ENCODE measurements around the gene TLCD3B. TPM values are rescaled to one million over a fixed set of nuclear protein-coding genes. Genes with fewer than 3 reads are reported as not detected.
"Not testable (repeated sequence)": the region's sequence is repeated elsewhere in the genome, so short reads cannot be mapped to it uniquely, and the experiment has no call there.

Gene TLCD3B
- total and polyA plus RNA-seq, 5 donors from 2014 or later = not detected

GRCh38 chr16:30023586-30023985, 7.5 kb downstream of the TLCD3B start:
- Mint-ChIP-seq H3K27me3 (peaks cover 50% of the 10 kb centered on the region), H3K27ac (no peak overlapping the region), H3K4me3 (peak overlapping the region in 1 of 4 donors; percentile 57), H3K4me1 (peaks cover 0 to 17% (median 8%) of the 10 kb centered on the region in 4 donors), H3K9me3 (peaks cover 0 to 2% (median 0%) of the 10 kb centered on the region in 7 donors), H3K36me3 (no peaks in the 10 kb centered on the region)
- H3K9me3 ChIP-seq (ENCODE audit: control insufficient read depth in 2 of 2, low read length in 2 of 2) = no peaks in the 10 kb centered on the region
- no peaks in the 10 kb centered on the region for H3K27me3 ChIP-seq (ENCODE audit: control insufficient read depth, insufficient read depth, low read length)
- no peaks in the 10 kb centered on the region for H3K36me3 ChIP-seq (ENCODE audit: control insufficient read depth, insufficient read depth, low read length)
- ATAC-seq (ENCODE audit: low read depth in 2 of 2) (no peak), DNase-seq (no peak)
- peaks cover 12% of the 10 kb centered on the region for H3K4me1 ChIP-seq (ENCODE audit: control insufficient read depth, insufficient read depth, low read length, poor library complexity, severe bottlenecking)
- H3K4me3 ChIP-seq (ENCODE audit: low read depth, low read length) = no peak overlapping the region
- H3K27ac ChIP-seq (ENCODE audit: insufficient read depth, low read length, poor library complexity, severe bottlenecking) = no peak overlapping the region

GRCh38 chr16:30022887-30023286, 8.2 kb downstream of the TLCD3B start, which contains the start of gene C16orf92:
Gene C16orf92 (plus strand): TSS chr16:30023198. CDS start chr16:30023341, 143 bp downstream.
- DNase-seq = no peak
- H3K36me3 Mint-ChIP-seq = no peaks in the 10 kb centered on the region

GRCh38 chr16:30018731-30019158, 12.3 kb downstream of the TLCD3B start:
- Histone ChIP-seq H3K4me1 (ENCODE audit: control insufficient read depth, insufficient read depth, low read length, poor library complexity, severe bottlenecking) (peaks cover 12% of the 10 kb centered on the region), H3K36me3 (ENCODE audit: control insufficient read depth, insufficient read depth, low read length) (no peaks in the 10 kb centered on the region), H3K27me3 (ENCODE audit: control insufficient read depth, insufficient read depth, low read length) (no peaks in the 10 kb centered on the region), H3K4me3 (ENCODE audit: low read depth, low read length) (no peak overlapping the region), H3K9me3 (ENCODE audit: control insufficient read depth in 2 of 2, low read length in 2 of 2) (no peaks in the 10 kb centered on the region), H3K27ac (ENCODE audit: insufficient read depth, low read length, poor library complexity, severe bottlenecking) (no peak overlapping the region)
- Mint-ChIP-seq H3K9me3 (peaks cover 0 to 2% (median 0%) of the 10 kb centered on the region in 7 donors), H3K4me3 (peak overlapping the region in 1 of 4 donors; percentile 1), H3K36me3 (no peaks in the 10 kb centered on the region), H3K27ac (no peak overlapping the region), H3K27me3 (peaks cover 30% of the 10 kb centered on the region), H3K4me1 (peaks cover 0 to 17% (median 6%) of the 10 kb centered on the region in 4 donors)
- DNase-seq = no peak
- ATAC-seq (ENCODE audit: low read depth in 2 of 2) = no peak

More at GRCh38 chr16:30022887-30023286, 8.2 kb downstream of the TLCD3B start, which contains the start of gene C16orf92:
- peaks cover 12% of the 10 kb centered on the region for H3K4me1 ChIP-seq (ENCODE audit: control insufficient read depth, insufficient read depth, low read length, poor library complexity, severe bottlenecking)
- peaks cover 45% of the 10 kb centered on the region for H3K27me3 Mint-ChIP-seq
- no peak within 1 kb of the TSS for H3K27ac Mint-ChIP-seq
- H3K4me3 Mint-ChIP-seq = peak within 1 kb of the TSS in 2 of 4 donors; percentile 56 to 57
- H3K27ac ChIP-seq (ENCODE audit: insufficient read depth, low read length, poor library complexity, severe bottlenecking) = no peak within 1 kb of the TSS
- H3K9me3 ChIP-seq (ENCODE audit: control insufficient read depth in 2 of 2, low read length in 2 of 2) = no peaks in the 10 kb centered on the region
- peaks cover 0 to 18% (median 8%) of the 10 kb centered on the region in 4 donors for H3K4me1 Mint-ChIP-seq
- H3K36me3 ChIP-seq (ENCODE audit: control insufficient read depth, insufficient read depth, low read length) = no peaks in the 10 kb centered on the region
- no peak within 1 kb of the TSS for H3K4me3 ChIP-seq (ENCODE audit: low read depth, low read length)
- peaks cover 0 to 2% (median 0%) of the 10 kb centered on the region in 7 donors for H3K9me3 Mint-ChIP-seq
- no peak for ATAC-seq (ENCODE audit: low read depth in 2 of 2)
- H3K27me3 ChIP-seq (ENCODE audit: control insufficient read depth, insufficient read depth, low read length) = no peaks in the 10 kb centered on the region

DNA sequence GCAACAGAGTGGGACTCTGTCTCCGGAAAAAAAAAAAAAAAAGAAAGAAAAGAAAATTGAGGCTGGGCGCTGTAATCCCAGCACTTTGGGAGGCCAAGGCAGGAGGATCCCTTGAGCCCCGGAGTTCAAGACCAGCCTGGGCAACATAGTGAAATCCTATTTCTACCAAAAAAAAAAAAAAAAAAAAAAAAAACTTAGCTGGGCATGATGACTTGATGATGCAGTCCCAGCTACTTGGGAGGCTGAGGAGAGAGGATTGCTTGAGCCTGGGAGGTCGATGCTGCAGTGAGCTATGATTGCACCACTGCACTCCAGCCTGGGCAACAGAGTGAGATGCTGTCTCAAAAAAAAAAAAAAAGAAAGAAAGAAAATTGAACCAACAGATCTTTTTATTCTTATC, 13.1 kb downstream of the TLCD3B start:
- H3K36me3 Mint-ChIP-seq; H3K27me3 ChIP-seq (ENCODE audit: control insufficient read depth, insufficient read depth, low read length); H3K27ac ChIP-seq (ENCODE audit: insufficient read depth, low read length, poor library complexity, severe bottlenecking); H3K4me3 ChIP-seq (ENCODE audit: low read depth, low read length); H3K9me3 Mint-ChIP-seq; DNase-seq; H3K27ac Mint-ChIP-seq; H3K36me3 ChIP-seq (ENCODE audit: control insufficient read depth, insufficient read depth, low read length); H3K4me3 Mint-ChIP-seq; H3K9me3 ChIP-seq (ENCODE audit: control insufficient read depth in 2 of 2, low read length in 2 of 2); ATAC-seq (ENCODE audit: low read depth in 2 of 2): not testable (repeated sequence)
- Mint-ChIP-seq H3K4me1 (peaks cover 0 to 17% (median 6%) of the 10 kb centered on the region in 4 donors), H3K27me3 (peaks cover 29% of the 10 kb centered on the region)
- H3K4me1 ChIP-seq (ENCODE audit: control insufficient read depth, insufficient read depth, low read length, poor library complexity, severe bottlenecking) = peaks cover 12% of the 10 kb centered on the region

DNA sequence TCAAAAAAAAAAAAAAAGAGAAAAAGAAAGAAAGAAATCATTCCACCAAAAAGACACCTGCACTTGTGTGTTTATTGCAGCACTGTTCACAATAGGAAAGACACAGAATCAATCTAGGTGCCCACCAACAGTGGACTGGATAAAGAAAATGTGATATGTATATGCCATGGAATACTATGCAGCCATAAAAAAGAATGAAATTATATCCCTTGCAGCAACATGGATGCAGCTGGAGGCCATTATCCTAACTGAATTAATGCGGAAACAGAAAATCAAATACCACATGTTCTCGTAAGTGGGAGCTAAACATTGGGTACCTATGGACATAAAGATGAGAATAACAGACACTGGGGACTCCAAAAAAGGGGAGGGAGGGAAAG, 13.8 kb downstream of the TLCD3B start:
- Mint-ChIP-seq H3K4me1 (peaks cover 0 to 17% (median 6%) of the 10 kb centered on the region in 4 donors), H3K27me3 (peaks cover 35% of the 10 kb centered on the region), H3K36me3 (no peaks in the 10 kb centered on the region), H3K4me3 (peak overlapping the region in 1 of 4 donors; percentile 64), H3K27ac (no peak overlapping the region), H3K9me3 (peaks cover 0 to 2% (median 0%) of the 10 kb centered on the region in 7 donors)
- no peak for DNase-seq
- Histone ChIP-seq H3K9me3 (ENCODE audit: control insufficient read depth in 2 of 2, low read length in 2 of 2) (no peaks in the 10 kb centered on the region), H3K27me3 (ENCODE audit: control insufficient read depth, insufficient read depth, low read length) (no peaks in the 10 kb centered on the region), H3K36me3 (ENCODE audit: control insufficient read depth, insufficient read depth, low read length) (no peaks in the 10 kb centered on the region), H3K4me1 (ENCODE audit: control insufficient read depth, insufficient read depth, low read length, poor library complexity, severe bottlenecking) (peaks cover 12% of the 10 kb centered on the region), H3K4me3 (ENCODE audit: low read depth, low read length) (no peak overlapping the region), H3K27ac (ENCODE audit: insufficient read depth, low read length, poor library complexity, severe bottlenecking) (no peak overlapping the region)
- no peak for ATAC-seq (ENCODE audit: low read depth in 2 of 2)

GRCh38 chr16:30016555-30017276, 14.4 kb downstream of the TLCD3B start:
- Histone ChIP-seq H3K27ac (ENCODE audit: insufficient read depth, low read length, poor library complexity, severe bottlenecking) (no peak overlapping the region), H3K9me3 (ENCODE audit: control insufficient read depth in 2 of 2, low read length in 2 of 2) (no peaks in the 10 kb centered on the region), H3K4me1 (ENCODE audit: control insufficient read depth, insufficient read depth, low read length, poor library complexity, severe bottlenecking) (peaks cover 10% of the 10 kb centered on the region), H3K36me3 (ENCODE audit: control insufficient read depth, insufficient read depth, low read length) (no peaks in the 10 kb centered on the region), H3K4me3 (ENCODE audit: low read depth, low read length) (no peak overlapping the region), H3K27me3 (ENCODE audit: control insufficient read depth, insufficient read depth, low read length) (no peaks in the 10 kb centered on the region)
- Mint-ChIP-seq H3K9me3 (peaks cover 0 to 2% (median 0%) of the 10 kb centered on the region in 7 donors), H3K4me3 (no peak overlapping the region), H3K27me3 (peaks cover 41% of the 10 kb centered on the region), H3K4me1 (peaks cover 0 to 21% (median 7%) of the 10 kb centered on the region in 4 donors), H3K36me3 (no peaks in the 10 kb centered on the region), H3K27ac (no peak overlapping the region)
- DNase-seq (no peak), ATAC-seq (ENCODE audit: low read depth in 2 of 2) (no peak)

GRCh38 chr16:30015450-30015849, 15.6 kb downstream of the TLCD3B start:
- ATAC-seq (ENCODE audit: low read depth in 2 of 2); H3K4me3 ChIP-seq (ENCODE audit: low read depth, low read length); H3K36me3 ChIP-seq (ENCODE audit: control insufficient read depth, insufficient read depth, low read length); H3K4me3 Mint-ChIP-seq; H3K36me3 Mint-ChIP-seq; H3K9me3 ChIP-seq (ENCODE audit: control insufficient read depth in 2 of 2, low read length in 2 of 2); H3K27ac ChIP-seq (ENCODE audit: insufficient read depth, low read length, poor library complexity, severe bottlenecking); H3K9me3 Mint-ChIP-seq; DNase-seq; H3K4me1 ChIP-seq (ENCODE audit: control insufficient read depth, insufficient read depth, low read length, poor library complexity, severe bottlenecking); H3K27me3 ChIP-seq (ENCODE audit: control insufficient read depth, insufficient read depth, low read length): not testable (repeated sequence)
- H3K27me3 Mint-ChIP-seq = peaks cover 34% of the 10 kb centered on the region
- H3K27ac Mint-ChIP-seq = peak overlapping the region in 1 of 3 donors; percentile 80
- H3K4me1 Mint-ChIP-seq = peaks cover 0 to 10% (median 4%) of the 10 kb centered on the region in 4 donors

DNA sequence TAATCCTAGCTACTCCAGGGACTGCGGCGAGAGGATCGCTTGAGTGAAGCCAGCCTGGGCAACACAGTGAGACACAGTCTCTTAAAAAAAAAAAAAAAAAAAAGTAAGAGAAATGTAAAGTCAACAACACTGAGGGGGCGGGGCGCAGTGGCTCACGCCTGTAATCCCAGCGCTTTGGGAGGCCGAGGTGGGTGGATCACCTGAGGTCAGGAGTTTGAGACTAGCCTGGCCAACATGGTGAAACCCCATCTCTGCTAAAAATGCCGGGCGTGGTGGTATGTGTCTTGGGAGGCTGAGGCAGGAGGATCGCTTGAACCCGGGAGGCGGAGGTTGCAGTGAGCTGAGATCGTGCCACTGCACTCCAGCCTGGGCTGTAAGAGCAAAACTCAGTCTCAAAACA, 18.5 kb downstream of the TLCD3B start:
- H3K4me1 Mint-ChIP-seq = peaks cover 0 to 11% (median 4%) of the 10 kb centered on the region in 4 donors
- H3K27ac Mint-ChIP-seq; H3K9me3 ChIP-seq (ENCODE audit: control insufficient read depth in 2 of 2, low read length in 2 of 2); H3K9me3 Mint-ChIP-seq; ATAC-seq (ENCODE audit: low read depth in 2 of 2); H3K4me3 ChIP-seq (ENCODE audit: low read depth, low read length); H3K36me3 ChIP-seq (ENCODE audit: control insufficient read depth, insufficient read depth, low read length); H3K4me3 Mint-ChIP-seq; H3K27me3 ChIP-seq (ENCODE audit: control insufficient read depth, insufficient read depth, low read length); DNase-seq; H3K36me3 Mint-ChIP-seq; H3K27ac ChIP-seq (ENCODE audit: insufficient read depth, low read length, poor library complexity, severe bottlenecking): not testable (repeated sequence)
- peaks cover 14% of the 10 kb centered on the region for H3K4me1 ChIP-seq (ENCODE audit: control insufficient read depth, insufficient read depth, low read length, poor library complexity, severe bottlenecking)
- peaks cover 34% of the 10 kb centered on the region for H3K27me3 Mint-ChIP-seq
